Measurements from ENCODE around the gene ZSWIM6. TPM values are rescaled to one million over a fixed set of nuclear protein-coding genes. Genes with fewer than 3 reads are reported as not detected.

The ZSWIM6 gene
- total and polyA plus RNA-seq, 2 of the 4 experiments (the other 2 are of a cell fraction), result 10.8 to 14.1 TPM

GRCh38 chr5:61309115-61309514, 22.9 kb upstream of the ZSWIM6 start:
- ChIA-PET CTCF (no interaction called here), POLR2A (ENCODE audit: unreplicated experiment) (no interaction called here)
- Histone ChIP-seq H2AK5ac (ENCODE audit: low read depth, low read length) (peak overlapping the region; percentile 18; the same call in 1 of the 2 replicates), H3K79me1 (ENCODE audit: low read depth in 1 of 2, low read length in 2 of 2) (peaks cover 0 to 9% of the 10 kb centered on the region in 2 experiments; a peak in 1 of 4 replicates), H3K9me3 (ENCODE audit: control insufficient read depth, insufficient read depth, low read length) (no peaks in the 10 kb centered on the region), H4K20me1 (ENCODE audit: insufficient read depth, low read length) (no peaks in the 10 kb centered on the region), H3K4me1 (ENCODE audit: control insufficient read depth, insufficient read depth, low read length) (peaks cover 32% of the 10 kb centered on the region), H3K27me3 (ENCODE audit: control insufficient read depth, insufficient read depth, low read length) (no peaks in the 10 kb centered on the region), H2BK15ac (ENCODE audit: low read depth, low read length) (peak overlapping the region; percentile 49; the same call in 1 of the 3 replicates), H3K23ac (ENCODE audit: low read depth, low read length) (no peak overlapping the region), H2AK9ac (replicated peaks; ENCODE audit: low read depth, low read length, poor library complexity) (no peak overlapping the region), H3K9me1 (ENCODE audit: insufficient read depth, low read length) (peaks cover 17% of the 10 kb centered on the region), H4K8ac (ENCODE audit: low read depth in 2 of 2, low read length in 2 of 2) (peak overlapping the region in 1 of 2 experiments; percentile 68; a peak in 2 of 4 replicates), H3K4ac (ENCODE audit: low read depth, low read length) (peak overlapping the region; percentile 3; the same call in 1 of the 2 replicates), H2BK20ac (ENCODE audit: low read depth, low read length) (peak overlapping the region; percentile 24; the same call in 1 of the 2 replicates), H4K91ac (ENCODE audit: insufficient read depth, low read depth, low read length) (no peak overlapping the region), H3K4me3 (ENCODE audit: insufficient read depth, low read depth, low read length) (no peak overlapping the region), H3K14ac (replicated peaks; ENCODE audit: low read depth, low read length) (0 out of 2 replicates have a peak overlapping the region, but pooled peaks have one; percentile 3), H2BK120ac (ENCODE audit: low read depth, low read length) (peak overlapping the region; percentile 68; the same call in 1 of the 2 replicates), H3K56ac (ENCODE audit: extremely low read depth, insufficient read depth, low read length) (no peak overlapping the region), H2BK5ac (ENCODE audit: low read depth, low read length, poor library complexity, severe bottlenecking) (peak overlapping the region; percentile 36), H3K36me3 (ENCODE audit: control insufficient read depth, insufficient read depth, low read length) (no peaks in the 10 kb centered on the region), H3K27ac (ENCODE audit: insufficient read depth, low read length) (no peak overlapping the region), H3K9ac (ENCODE audit: low read depth, low read length) (no peak overlapping the region), H3K18ac (ENCODE audit: low read depth, low read length) (peak overlapping the region; percentile 48; the same call in 1 of the 2 replicates), H2AFZ (replicated peaks; ENCODE audit: low read length, poor library complexity) (peak overlapping the region; percentile 4), H3K4me2 (ENCODE audit: low read depth, low read length) (peak overlapping the region; percentile 63; the same call in 1 of the 2 replicates), H4K5ac (ENCODE audit: low read depth, low read length) (peak overlapping the region; percentile 84)
- dilution Hi-C loops (cut with HindIII; ENCODE audit: low sequenced_read_pairs, unreplicated experiment), result no loop called here
- no peak for DNase-seq
- BruUV-seq (replicated peaks), result no TSS peak
- WGBS, 2 experiments (ENCODE audit: extremely low coverage in 2 of 2, insufficient read length in 1 of 2), result 80% methylated on average over 2 of the region's 5 CpGs; no CpG with 5 or more reads in 1 of the 2 experiments
- no peak for TF ChIP-seq BHLHE40 (IDR thresholded peaks at IDR 0.05; ENCODE audit: low read depth, low read length)
- TF ChIP-seq POLR2A (IDR thresholded peaks at IDR 0.05; ENCODE audit: low read depth, low read length), result no peak
- TF ChIP-seq CEBPB (IDR thresholded peaks at IDR 0.05; ENCODE audit: low read depth, low read length), result no peak
- no peak for TF ChIP-seq MAFK (IDR thresholded peaks at IDR 0.05; ENCODE audit: low read depth, low read length)
- TF ChIP-seq RCOR1 (IDR thresholded peaks at IDR 0.05; ENCODE audit: insufficient replicate concordance, low read length), result no peak
- TF ChIP-seq NFE2L2 (IDR thresholded peaks at IDR 0.05; ENCODE audit: low read depth, low read length), result no peak
- TF ChIP-seq SMC3 (IDR thresholded peaks at IDR 0.05; ENCODE audit: low read depth, low read length), result no peak
- TF ChIP-seq FOS (IDR thresholded peaks at IDR 0.05; ENCODE audit: low read depth, low read length), result no peak
- no peak for TF ChIP-seq CHD1 (IDR thresholded peaks at IDR 0.05; ENCODE audit: low read depth, low read length)
- TF ChIP-seq MAZ (IDR thresholded peaks at IDR 0.05; ENCODE audit: borderline replicate concordance, low read depth, low read length), result no peak
- no peak for TF ChIP-seq MXI1 (IDR thresholded peaks at IDR 0.05; ENCODE audit: borderline replicate concordance, low read depth, low read length)
- TF ChIP-seq RAD21 (IDR thresholded peaks at IDR 0.05; ENCODE audit: low read length), result no peak
- TF ChIP-seq RFX5 (IDR thresholded peaks at IDR 0.05; ENCODE audit: low read depth, low read length), result no peak
- TF ChIP-seq, protein P1, sequence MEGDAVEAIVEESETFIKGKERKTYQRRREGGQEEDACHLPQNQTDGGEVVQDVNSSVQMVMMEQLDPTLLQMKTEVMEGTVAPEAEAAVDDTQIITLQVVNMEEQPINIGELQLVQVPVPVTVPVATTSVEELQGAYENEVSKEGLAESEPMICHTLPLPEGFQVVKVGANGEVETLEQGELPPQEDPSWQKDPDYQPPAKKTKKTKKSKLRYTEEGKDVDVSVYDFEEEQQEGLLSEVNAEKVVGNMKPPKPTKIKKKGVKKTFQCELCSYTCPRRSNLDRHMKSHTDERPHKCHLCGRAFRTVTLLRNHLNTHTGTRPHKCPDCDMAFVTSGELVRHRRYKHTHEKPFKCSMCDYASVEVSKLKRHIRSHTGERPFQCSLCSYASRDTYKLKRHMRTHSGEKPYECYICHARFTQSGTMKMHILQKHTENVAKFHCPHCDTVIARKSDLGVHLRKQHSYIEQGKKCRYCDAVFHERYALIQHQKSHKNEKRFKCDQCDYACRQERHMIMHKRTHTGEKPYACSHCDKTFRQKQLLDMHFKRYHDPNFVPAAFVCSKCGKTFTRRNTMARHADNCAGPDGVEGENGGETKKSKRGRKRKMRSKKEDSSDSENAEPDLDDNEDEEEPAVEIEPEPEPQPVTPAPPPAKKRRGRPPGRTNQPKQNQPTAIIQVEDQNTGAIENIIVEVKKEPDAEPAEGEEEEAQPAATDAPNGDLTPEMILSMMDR (conservative IDR thresholded peaks at IDR 0.05; ENCODE audit: low read depth, low read length), result no peak
- TF ChIP-seq, protein P2, sequence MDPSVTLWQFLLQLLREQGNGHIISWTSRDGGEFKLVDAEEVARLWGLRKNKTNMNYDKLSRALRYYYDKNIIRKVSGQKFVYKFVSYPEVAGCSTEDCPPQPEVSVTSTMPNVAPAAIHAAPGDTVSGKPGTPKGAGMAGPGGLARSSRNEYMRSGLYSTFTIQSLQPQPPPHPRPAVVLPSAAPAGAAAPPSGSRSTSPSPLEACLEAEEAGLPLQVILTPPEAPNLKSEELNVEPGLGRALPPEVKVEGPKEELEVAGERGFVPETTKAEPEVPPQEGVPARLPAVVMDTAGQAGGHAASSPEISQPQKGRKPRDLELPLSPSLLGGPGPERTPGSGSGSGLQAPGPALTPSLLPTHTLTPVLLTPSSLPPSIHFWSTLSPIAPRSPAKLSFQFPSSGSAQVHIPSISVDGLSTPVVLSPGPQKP (IDR thresholded peaks at IDR 0.05; ENCODE audit: borderline replicate concordance, low read depth, low read length), result no peak
- no peak for TF ChIP-seq USF2 (IDR thresholded peaks at IDR 0.05; ENCODE audit: low read depth, low read length)
- intact Hi-C loops (cut with micrococcal nuclease), result no loop called here
- no peak for ATAC-seq (ENCODE audit: low read depth)
- in situ Hi-C loops (cut with MboI; ENCODE audit: low sequenced_read_pairs), result loop anchor here (25.0 kb wide), 1 partner anchor 622 kb away; no protein-coding TSS in a partner anchor
